ENCODE results near the gene WSCD2. TPM values are rescaled to one million over a fixed set of nuclear protein-coding genes. Genes with fewer than 3 reads are reported as not detected.

WSCD2 gene
- total and polyA plus RNA-seq, 7 donors = 0.32 to 10.5 (median 2.6) TPM; not detected in 2

DNA sequence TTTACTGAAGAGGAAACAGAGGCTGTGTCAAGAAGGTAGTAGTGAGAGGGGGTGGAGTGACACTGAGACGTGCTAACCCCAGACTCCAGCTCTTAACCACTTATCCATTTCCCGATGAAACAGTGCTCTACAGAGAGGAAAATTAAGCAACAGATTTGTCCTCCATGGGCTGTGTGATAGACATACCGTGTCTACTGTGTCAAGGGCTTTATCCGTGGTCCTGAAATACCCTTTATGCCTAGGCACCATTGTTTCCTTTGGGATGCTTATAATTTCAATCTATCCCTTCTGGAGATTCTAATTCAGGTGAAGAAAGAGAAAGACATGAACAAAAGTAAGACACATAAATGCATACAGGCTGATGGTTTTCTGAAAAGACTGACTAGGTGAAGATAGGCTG lies 138.4 kb downstream of the WSCD2 start:
- TF ChIP-seq, protein P1, sequence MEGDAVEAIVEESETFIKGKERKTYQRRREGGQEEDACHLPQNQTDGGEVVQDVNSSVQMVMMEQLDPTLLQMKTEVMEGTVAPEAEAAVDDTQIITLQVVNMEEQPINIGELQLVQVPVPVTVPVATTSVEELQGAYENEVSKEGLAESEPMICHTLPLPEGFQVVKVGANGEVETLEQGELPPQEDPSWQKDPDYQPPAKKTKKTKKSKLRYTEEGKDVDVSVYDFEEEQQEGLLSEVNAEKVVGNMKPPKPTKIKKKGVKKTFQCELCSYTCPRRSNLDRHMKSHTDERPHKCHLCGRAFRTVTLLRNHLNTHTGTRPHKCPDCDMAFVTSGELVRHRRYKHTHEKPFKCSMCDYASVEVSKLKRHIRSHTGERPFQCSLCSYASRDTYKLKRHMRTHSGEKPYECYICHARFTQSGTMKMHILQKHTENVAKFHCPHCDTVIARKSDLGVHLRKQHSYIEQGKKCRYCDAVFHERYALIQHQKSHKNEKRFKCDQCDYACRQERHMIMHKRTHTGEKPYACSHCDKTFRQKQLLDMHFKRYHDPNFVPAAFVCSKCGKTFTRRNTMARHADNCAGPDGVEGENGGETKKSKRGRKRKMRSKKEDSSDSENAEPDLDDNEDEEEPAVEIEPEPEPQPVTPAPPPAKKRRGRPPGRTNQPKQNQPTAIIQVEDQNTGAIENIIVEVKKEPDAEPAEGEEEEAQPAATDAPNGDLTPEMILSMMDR (IDR thresholded peaks at IDR 0.05) = no peak
- TF ChIP-seq EP300 (IDR thresholded peaks at IDR 0.05) (no peak), POLR2A (IDR thresholded peaks at IDR 0.05) (no peak), POLR2AphosphoS5 (IDR thresholded peaks at IDR 0.05) (no peak)
- intact Hi-C loops (cut with DNase I) = no loop called here
- no peak for DNase-seq
- 74 to 75% methylated on average over 4 of the region's 4 CpGs for WGBS, 2 donors
- no peaks in the 10 kb centered on the region for H3K36me3 ChIP-seq
- no peaks in the 10 kb centered on the region for H3K27me3 ChIP-seq
- no peaks in the 10 kb centered on the region for H3K9me3 ChIP-seq
- H3K27ac ChIP-seq = no peak overlapping the region
- no peak overlapping the region for H3K4me3 ChIP-seq
- H3K4me1 ChIP-seq = no peaks in the 10 kb centered on the region

DNA sequence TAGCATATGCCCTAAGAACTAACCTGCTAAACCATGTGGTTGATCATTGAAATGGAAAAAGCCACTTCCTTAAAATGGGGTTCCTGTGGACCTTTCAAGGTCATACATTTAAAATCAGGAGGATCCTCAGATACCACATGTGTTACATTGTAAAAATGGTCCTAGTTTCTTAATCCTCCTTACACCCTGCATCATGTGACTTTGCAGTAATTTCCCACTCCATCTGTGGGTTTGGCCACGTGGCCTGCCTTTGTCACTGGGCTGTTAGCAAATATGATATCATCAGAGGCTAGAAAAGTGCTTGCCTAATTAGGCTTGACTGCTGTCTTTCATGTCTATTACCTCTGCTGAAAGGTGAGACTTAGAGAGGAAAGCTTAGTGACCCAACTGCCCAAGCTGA lies 139.3 kb downstream of the WSCD2 start:
- WGBS, 2 donors = 5 to 35% methylated on average over 1 of the region's 1 CpG
- no peaks in the 10 kb centered on the region for H3K4me1 ChIP-seq
- H3K36me3 ChIP-seq = no peaks in the 10 kb centered on the region
- H3K27ac ChIP-seq = no peak overlapping the region
- H3K4me3 ChIP-seq = no peak overlapping the region
- no peak for DNase-seq
- no peaks in the 10 kb centered on the region for H3K9me3 ChIP-seq
- intact Hi-C loops (cut with DNase I) = no loop called here
- TF ChIP-seq POLR2AphosphoS5 (IDR thresholded peaks at IDR 0.05) = no peak
- H3K27me3 ChIP-seq = no peaks in the 10 kb centered on the region

DNA sequence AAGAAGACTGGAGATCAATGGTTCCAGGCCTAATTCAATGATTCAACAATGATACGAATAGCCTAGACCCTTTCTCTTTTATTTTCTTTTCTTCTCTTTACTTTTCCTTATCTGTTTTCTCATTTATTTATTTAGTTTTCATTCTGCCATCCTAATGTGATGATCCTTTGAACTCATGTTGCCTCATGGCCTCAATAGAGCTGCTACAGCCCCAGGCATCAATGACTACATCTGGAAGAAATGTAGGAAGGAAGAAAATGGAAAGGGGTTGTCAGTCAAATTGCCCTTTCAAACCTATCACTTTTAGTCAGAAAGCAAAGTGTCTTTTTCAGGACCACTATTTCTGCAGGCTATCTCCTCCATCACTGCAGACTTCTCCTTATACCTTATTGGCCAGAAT lies 140.1 kb downstream of the WSCD2 start:
- intact Hi-C loops (cut with DNase I) = no loop called here
- WGBS, 2 donors = 56 to 78% methylated on average over 1 of the region's 1 CpG

DNA sequence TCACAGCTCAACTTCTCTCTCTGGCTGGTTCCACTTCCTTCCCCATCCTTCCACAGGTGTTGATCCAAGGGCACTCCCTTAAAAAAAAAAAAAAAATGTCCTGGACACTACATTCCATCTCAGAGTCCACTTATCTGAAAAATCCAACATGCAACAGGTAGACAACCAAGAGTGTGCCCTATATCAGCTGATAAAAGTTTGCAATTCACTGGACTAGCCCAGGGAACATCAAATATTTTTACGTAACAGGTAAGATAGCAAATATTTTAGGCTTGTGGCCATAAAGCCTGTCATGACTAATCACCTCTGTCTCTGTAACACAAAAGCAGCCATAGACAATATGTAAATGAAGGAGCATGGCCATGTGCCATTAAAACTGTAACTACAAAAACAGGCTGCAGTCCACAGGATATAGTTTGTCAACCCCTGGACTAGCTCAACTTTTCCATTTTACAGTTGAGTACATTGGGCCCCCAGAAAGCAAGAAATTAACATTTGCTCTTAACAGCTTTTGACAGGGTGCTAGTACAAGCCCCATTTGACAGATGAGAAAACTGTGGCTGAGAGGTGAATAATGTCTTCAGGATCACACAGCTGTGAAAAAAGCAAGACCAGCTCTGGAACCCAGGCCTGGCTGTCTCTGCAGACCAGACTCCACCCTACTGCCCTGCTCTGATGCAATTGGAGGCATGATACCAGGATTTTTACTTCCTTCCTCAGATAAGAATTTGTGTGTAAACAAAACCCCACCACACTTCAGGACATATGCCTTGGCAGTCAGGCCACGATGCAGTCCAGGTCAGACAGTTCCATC lies 141.2 kb downstream of the WSCD2 start:
- 29 to 54% methylated on average over 2 of the region's 2 CpGs for WGBS, 2 donors
- TF ChIP-seq POLR2A (IDR thresholded peaks at IDR 0.05) = no peak

More for the DNA sequence above, 140.1 kb downstream of the WSCD2 start:
- no peak for DNase-seq
- TF ChIP-seq POLR2AphosphoS5 (IDR thresholded peaks at IDR 0.05) (no peak), POLR2A (IDR thresholded peaks at IDR 0.05) (no peak), EP300 (IDR thresholded peaks at IDR 0.05) (no peak)
- TF ChIP-seq, protein P1 (IDR thresholded peaks at IDR 0.05) = no peak
- H3K27me3 ChIP-seq = no peaks in the 10 kb centered on the region
- no peaks in the 10 kb centered on the region for H3K4me1 ChIP-seq
- H3K9me3 ChIP-seq = no peaks in the 10 kb centered on the region
- no peak overlapping the region for H3K4me3 ChIP-seq
- H3K27ac ChIP-seq = no peak overlapping the region
- H3K36me3 ChIP-seq = no peaks in the 10 kb centered on the region

DNA sequence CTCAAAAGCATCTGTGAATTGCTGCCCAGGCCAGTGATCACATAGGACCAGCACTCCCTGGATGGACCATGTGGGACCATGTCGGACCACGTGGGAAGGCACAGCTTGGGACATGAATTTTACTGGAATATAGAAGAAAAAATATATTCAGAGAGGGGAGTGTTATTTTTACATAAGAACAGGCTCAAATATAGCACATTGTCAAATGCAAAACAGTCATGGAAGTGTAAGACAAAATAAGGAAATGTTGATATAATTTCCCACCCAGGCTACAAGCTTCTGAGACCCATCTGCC lies 141.7 kb downstream of the WSCD2 start:
- Histone ChIP-seq H3K4me3 (no peak overlapping the region), H3K27me3 (no peaks in the 10 kb centered on the region), H3K36me3 (no peaks in the 10 kb centered on the region), H3K4me1 (no peaks in the 10 kb centered on the region), H3K27ac (no peak overlapping the region), H3K9me3 (no peaks in the 10 kb centered on the region)
- intact Hi-C loops (cut with DNase I) = no loop called here
- TF ChIP-seq EP300 (IDR thresholded peaks at IDR 0.05) (no peak), POLR2AphosphoS5 (IDR thresholded peaks at IDR 0.05) (no peak), POLR2A (IDR thresholded peaks at IDR 0.05) (no peak)
- DNase-seq = no peak
- WGBS, 2 donors = 59 to 73% methylated on average over 2 of the region's 2 CpGs

More for the DNA sequence above, 141.2 kb downstream of the WSCD2 start:
- intact Hi-C loops (cut with DNase I) = no loop called here
- H3K4me3 ChIP-seq = no peak overlapping the region
- H3K9me3 ChIP-seq = no peaks in the 10 kb centered on the region
- no peaks in the 10 kb centered on the region for H3K36me3 ChIP-seq
- no peak for DNase-seq
- H3K27ac ChIP-seq = no peak overlapping the region
- H3K4me1 ChIP-seq = no peaks in the 10 kb centered on the region
- H3K27me3 ChIP-seq = no peaks in the 10 kb centered on the region

DNA sequence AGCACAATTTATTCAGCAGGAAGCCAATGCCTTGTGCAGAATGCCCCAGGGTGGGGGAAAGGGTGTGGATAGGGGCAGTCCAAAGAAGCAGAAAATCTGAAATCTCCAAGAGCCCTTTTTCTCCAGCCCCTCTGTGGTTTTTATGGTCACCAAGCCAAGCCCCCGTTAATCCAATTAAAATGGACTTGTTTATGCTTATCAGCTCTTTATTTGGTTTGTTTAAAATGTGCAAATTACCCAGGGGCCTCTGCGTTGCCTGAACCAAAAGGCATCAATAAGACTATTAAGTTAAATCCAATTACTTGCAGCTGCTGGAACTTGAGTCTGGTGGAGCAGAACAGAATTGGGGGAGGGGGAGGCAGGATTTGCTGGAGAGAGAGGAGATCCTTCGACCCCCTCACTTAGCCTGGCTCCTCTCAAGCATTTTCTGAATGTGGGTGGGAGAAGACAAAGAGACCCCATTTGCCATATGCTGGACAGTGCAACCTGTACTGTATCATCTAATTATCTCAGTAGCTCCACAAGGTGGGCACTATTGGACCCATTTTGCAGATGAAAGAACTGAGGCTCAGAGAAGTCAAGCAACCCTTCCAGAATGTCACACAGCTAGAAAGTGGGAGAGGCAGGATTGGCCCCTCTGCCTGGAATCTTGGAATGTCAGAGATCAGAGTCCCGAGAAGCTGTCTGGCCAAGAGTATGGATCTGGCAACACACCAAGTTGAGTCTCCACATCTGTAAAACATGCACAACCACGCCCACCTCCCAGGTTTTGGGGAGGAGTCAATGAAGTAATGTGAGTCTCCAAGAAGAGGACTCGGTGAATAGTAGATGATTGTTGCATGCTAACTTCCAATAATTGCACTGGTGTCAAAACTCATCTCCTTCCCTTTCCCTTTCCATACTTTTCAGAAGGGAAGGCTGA lies 143.1 kb downstream of the WSCD2 start:
- Histone ChIP-seq H3K4me1 (no peaks in the 10 kb centered on the region), H3K27ac (no peak overlapping the region), H3K27me3 (no peaks in the 10 kb centered on the region), H3K36me3 (no peaks in the 10 kb centered on the region), H3K9me3 (no peaks in the 10 kb centered on the region), H3K4me3 (no peak overlapping the region)
- no peak for DNase-seq
- TF ChIP-seq POLR2A (IDR thresholded peaks at IDR 0.05) (no peak), EP300 (IDR thresholded peaks at IDR 0.05) (no peak), POLR2AphosphoS5 (IDR thresholded peaks at IDR 0.05) (no peak)
- TF ChIP-seq, protein P1 (IDR thresholded peaks at IDR 0.05) = no peak
- intact Hi-C loops (cut with DNase I) = no loop called here
- 38 to 69% methylated on average over 6 of the region's 6 CpGs for WGBS, 2 donors
